GM04504 (cell line): ENCODE data around the gene GPR157.
A peak's percentile ranks its signal among the peaks of the same experiment; 100 is the strongest.
"Not testable (repeated sequence)": the region's sequence is repeated elsewhere in the genome, so short reads cannot be mapped to it uniquely, and the experiment has no call there.

ENCODE experiments used
- DNase-seq: peaks from one replicate; pipeline ENCODE4 v3.0.0-alpha.2; 2012; ENCODE audit warnings: low read depth

GPR157 gene

GRCh38 chr1:9118186-9118585 is 10.7 kb downstream of the GPR157 start:
- no peak for DNase-seq

DNA sequence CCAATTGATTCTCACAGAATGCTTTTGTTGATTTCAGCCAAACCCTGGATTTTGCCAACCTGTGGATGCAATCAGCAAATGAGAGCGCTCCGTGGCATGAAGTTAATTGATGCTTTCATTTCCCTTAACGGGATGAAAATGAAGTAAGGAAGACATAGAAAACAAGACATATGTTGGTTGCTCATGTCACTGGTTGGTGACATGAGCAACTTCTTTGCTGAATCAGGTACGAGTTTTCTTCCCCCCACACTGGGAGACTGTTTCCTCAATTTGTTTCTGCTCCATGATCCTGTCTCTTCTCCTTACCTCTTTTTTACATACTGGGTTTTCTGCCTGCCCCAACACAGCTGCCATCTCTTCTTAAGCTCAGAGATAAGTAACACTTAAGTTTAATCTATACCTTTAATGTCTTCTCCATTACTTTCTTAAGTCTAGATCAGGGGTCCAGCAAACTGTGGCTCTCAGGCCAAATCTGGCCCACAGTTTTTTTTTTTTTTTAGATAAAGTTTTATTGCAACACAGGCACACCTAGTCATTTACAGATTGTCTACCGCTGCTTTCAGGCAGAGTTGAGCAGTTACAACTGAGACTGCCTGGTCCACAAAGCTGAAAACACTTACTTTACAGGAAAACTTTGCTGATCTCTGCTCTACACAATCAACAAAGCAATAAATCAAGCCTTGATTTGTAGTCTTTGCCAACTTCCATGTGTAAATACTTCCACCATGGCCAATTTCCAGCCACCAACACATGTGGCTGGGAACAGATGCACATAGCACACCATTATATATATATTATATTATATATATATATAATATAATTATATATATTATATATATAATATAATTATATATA is 13.3 kb downstream of the GPR157 start:
- no peak for DNase-seq

DNA sequence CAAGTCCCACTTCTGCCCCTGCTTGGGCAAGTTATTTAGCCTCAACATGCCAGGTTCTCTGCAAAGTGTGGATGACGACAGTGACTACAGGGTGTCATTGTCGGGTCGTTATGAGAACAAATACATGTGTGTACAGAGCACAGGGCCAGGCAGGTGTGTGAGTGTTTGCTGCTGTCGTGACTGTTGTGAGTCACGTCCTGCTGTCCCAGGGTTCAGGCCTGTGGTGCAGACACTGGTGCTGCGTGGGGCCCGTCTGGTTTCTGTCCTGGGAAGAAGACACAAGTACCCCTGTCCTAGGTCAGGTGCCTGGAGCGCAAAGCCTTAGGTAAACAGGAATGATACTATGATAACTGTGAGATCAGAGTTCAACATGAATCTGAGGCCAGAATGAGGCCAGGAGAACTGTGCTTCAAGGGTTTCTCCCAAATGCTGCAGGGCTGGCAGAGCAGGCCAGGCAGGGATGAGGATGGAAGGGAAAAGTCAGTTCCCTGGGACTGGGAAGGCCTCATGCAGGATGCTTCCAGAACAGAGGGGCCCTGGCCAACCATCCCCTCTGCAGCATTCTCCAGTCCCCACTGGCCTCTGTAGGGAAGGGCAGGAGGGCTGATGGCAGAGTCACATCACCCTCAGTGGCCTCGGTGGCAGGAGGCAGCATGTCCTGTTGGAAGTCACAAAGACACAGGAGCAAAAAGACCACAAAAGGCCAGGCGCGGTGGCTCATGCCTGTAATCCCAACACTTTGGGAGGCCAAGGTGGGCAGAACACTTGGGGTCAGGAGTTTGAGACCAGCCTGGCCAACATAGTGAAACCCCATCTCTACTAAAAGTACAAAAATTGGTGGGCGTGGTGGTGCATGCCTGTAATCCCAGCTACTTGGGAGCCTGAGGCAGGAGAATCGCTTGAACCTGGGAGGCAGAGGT is 15.7 kb downstream of the GPR157 start:
- DNase-seq, result no peak

GRCh38 chr1:9111957-9112356 is 16.9 kb downstream of the GPR157 start:
- DNase-seq, result no peak

GRCh38 chr1:9111357-9111691 is 17.6 kb downstream of the GPR157 start:
- no peak for DNase-seq

DNA sequence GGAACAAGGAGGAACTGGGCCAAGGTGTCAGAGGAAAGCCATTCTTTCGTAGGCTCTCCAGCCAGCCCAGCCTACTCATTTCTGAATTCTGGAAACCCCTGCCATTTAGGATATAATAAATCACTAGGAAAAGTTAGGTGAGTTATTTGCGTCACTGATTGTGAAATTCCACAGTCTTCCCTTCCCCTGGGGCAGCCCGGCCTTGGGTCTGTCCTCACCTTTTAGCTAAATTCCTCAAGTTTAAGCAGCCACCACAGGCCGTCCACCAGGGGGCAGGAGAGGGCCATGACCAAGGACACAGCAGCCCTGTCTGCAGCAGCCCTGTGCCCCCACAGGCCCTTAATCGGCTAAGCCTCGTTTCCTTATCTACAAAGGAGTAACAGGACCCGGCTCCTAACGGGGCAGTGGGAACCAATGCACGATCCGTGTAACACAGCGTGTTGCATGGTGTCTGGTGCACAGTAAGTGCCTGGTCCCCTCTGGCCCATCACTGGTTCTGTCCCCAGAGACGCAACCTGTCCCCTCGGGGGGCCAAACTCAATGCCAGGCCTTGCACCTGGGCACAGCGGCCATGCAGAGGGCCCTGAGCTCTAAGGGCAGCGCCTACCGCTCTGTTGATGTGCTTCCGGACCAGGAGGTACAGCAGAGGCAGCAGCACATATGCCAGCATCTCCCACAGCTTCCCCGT is 18.1 kb downstream of the GPR157 start:
- DNase-seq, result no peak

- DNase-seq, result no peak
Observed at GRCh38 chr1:9108056-9108665, 20.7 kb downstream of the GPR157 start.

DNA sequence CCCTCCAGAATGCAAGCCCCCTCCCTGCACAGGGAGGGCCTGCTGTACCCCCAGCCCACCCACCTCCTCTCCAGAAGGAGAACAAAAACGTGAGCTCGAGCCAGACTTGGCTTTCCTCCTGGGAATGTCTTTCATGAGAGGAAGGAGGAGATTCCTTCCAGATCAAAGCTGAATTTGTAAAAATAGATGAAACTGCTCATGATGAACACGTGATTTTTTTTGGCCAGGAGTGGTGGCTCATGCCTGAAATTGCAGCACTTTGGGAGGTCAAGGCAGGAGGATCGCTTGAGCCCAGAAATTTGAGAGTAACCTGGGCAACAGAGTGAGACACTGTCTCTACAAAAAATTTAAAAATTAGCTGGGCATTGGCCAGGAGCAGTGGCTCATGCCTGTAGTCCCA is 21.8 kb downstream of the GPR157 start:
- DNase-seq, result no peak

DNA sequence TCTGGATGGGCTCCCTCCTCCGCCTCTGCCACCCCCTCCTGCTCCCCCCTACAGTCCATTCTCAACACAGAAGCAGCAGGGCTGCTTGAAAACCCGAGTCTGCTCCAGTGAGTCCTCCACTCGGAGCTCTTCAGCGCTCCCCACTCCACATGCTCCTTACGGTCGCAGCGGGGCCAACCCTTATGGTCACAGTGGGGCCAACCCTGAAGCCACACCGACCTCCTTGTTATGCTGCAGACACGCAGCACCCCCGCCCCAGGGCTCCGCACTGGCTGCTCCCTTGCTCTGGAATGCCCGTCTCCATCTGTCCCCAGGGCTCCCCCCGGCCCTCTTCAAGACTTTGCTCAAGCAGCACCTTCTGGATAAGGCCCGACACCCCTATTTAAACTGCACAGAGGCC is 22.6 kb downstream of the GPR157 start:
- DNase-seq, result no peak

GRCh38 chr1:9105336-9105867 is 23.5 kb downstream of the GPR157 start:
- DNase-seq, result no peak

- peak; percentile 35 for DNase-seq
Observed at GRCh38 chr1:9101510-9102146, 27.3 kb downstream of the GPR157 start.

DNA sequence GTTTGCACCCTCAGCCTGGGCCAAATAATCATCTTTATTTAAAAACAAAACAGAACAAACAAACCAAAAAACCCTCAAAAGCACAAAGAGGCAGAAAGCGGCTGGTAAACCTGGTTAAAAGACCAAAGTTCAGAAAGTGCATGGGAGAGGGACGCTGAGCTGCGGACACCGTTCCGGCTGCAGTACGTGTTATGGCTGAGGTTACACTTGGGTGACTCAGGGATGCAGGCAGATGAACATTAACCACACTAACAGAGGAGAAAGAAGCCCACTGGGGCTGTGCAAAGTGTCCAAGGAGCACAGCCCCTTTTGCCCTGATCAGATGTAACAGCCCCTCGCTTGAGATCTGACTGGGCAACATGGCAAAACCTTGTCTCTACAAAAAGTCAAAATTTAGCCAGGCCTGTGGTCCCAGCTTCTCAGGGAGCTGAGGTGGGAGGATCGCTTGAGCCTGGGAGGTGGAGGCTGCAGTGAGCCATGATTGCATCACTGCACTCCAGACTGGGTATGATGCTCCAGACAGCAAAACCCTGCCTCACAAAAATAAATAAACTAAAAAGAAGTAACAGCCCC is 28.3 kb downstream of the GPR157 start:
- DNase-seq, result no peak

DNA sequence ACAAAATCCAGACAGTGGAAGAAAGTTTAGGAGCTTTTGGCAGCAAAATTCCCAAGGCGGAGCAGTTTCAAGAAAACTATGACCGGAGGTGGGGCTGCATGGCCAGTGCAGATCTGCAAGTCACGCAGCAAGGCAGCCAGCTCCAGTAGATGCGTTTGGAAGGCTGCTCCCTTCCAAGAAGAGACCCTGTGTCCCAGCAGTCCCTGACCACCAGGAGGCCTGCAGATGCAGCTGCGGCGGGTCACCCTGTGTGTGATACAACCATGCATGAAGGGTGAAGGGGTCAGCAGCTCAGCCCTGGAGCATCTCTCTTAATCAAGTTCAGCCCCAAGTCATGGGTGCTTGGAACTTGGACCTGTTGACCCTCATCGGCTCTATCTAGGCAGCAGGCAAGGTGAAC is 29.3 kb downstream of the GPR157 start:
- DNase-seq, result no peak

DNA sequence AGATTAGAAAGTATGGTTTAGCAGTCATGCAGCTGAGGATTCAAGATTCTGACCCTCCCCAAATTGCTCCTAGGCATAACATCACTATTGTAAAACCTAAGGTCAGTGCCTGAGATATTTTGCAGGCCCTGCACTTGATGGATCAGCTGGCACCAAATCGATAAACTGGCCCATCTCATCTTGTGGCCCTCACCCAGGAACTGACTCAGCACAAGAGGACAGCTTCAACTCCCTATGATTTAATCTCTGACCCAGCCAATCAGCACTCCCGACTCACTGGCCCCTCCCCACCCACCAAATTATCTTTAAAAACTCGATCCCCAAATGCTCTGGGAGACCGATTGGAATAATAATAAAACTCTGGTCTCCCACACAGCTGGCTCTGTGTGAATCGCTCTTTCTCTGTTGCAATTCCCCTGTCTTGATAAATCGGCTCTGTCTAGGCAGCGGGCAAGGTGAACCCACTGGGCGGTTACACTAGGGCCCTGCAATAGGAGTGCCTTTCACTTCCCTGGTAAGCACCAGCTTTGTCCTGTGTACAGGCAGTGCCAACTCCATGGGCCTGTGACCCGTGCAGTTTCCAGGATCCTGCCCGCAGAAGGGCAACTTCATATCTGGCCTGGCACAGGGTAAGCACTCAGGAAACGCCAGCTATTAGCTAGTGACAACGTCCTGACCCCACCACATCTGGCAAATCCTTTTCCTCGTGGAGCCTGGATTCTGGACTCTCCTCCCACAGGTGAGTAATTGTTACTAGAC is 30.8 kb downstream of the GPR157 start:
- no peak for DNase-seq

DNA sequence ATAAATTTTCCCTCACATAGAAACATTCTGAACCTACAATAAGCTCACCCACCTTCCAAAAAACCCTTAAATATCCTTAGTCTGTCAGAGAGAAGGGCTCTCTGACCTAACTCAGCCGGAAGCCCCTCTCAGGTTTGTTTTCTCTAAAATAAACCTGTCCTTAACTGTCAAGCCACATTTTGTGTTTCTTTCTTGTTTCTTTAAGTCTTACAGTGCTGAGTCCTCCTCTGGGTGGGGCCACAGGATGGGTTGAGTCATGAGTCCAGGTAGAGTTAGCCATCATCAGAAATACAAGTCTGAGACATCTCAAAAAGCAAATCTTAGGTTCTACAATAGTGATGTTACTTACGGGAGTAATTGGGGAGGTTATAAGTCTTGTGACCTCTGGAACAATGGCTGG is 33.1 kb downstream of the GPR157 start:
- no peak for DNase-seq

GRCh38 chr1:9093996-9094595 is 34.8 kb downstream of the GPR157 start:
- DNase-seq, result not testable (repeated sequence)

DNA sequence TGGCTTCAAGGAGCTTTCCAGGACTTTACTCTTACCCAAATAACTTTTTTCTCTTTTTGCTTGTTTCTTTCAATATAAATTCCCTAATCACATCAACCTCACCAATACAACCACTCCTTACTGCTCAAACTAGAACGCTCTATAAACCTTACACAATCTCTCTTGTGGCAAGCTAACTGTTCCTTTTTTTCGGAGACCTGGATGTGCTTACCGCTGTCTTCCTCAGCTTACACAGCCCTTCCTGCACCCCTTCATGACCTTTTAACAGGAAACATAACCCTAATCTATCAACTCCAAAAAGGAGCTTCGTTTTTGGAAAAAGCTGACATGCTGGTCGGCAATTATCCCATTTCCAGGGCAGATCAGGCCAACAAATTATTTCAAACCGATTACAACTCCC is 35.3 kb downstream of the GPR157 start:
- no peak for DNase-seq

DNA sequence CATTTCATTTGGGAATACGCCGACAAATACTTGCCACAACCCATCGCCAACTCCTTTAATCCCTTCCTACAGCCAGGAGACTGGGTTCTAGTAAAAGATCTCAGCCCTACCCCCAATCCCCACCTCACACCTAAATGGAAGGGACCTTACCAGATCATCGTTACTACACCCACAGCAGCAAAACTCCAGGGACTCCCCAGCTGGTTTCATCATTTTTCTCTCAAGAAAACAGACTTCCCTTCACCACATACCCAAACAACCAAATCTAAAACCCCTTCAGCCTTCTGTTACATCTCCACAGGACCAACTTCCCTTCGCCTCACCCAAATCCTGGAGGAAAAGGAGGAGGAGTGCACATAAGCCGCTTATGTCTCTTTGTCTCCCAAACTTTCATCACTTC is 35.8 kb downstream of the GPR157 start:
- no peak for DNase-seq

DNA sequence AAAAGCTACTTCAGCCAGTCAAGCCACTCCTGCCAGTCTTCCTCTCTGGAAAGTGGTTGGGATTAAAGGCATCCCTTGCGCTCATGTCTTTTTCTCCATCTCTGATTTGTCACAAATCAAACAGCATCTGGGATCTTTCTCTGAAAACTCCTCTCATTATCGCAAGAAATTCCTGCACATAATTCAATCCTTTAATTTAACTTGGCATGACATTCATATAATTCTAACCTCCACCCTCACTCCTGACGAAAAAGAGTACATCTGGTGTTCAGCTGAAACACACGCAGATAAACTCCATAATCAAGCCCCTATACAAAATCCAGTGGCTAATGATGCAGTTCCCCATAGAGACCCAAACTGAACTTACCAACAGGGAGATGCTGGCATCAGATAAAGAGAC is 40.1 kb downstream of the GPR157 start:
- DNase-seq, result no peak
